HepG2 (cell line): ENCODE data around the gene SLC11A1. TPM values are rescaled to one million over a fixed set of nuclear protein-coding genes. Genes with fewer than 3 reads are reported as not detected.
A peak's percentile ranks its signal among the peaks of the same experiment; 100 is the strongest.

Source experiments
- ATF1 ChIP-seq: IDR thresholded peaks from 2 replicates; pipeline ENCODE4 v1.6.1; 2016; ENCODE audit warnings: mild to moderate bottlenecking, control low read depth
- BCLAF1 ChIP-seq: fragments of 450-650 bp; IDR thresholded peaks from 2 replicates; pipeline ENCODE4 v1.6.1; 2017; ENCODE audit warnings: mild to moderate bottlenecking
- CAMTA2 ChIP-seq: sonication (generic); formaldehyde crosslinking; IDR thresholded peaks from 2 replicates; pipeline ENCODE4 v1.4.0; 2020; ENCODE audit warnings: mild to moderate bottlenecking, missing genetic modification reagents, borderline replicate concordance
- CBX2 ChIP-seq, 2 experiments: fragments of 200-600 bp in 1 of 2; sonication (generic); formaldehyde crosslinking in 1 of 2; IDR thresholded peaks; 2 replicates each; pipeline versions ENCODE4 v1.7.0 to v1.8.1; 2018 to 2022; ENCODE audit warnings: low read depth in 2 of 2, low read length in 1 of 2, mild to moderate bottlenecking in 1 of 2, missing genetic modification reagents in 1 of 2
- DZIP1 ChIP-seq: sonication (generic); formaldehyde crosslinking; IDR thresholded peaks from 2 replicates; pipeline ENCODE4 v1.5.0; 2020; ENCODE audit warnings: mild to moderate bottlenecking, missing genetic modification reagents
- ESRRA ChIP-seq: sonication (generic); formaldehyde crosslinking; IDR thresholded peaks from 2 replicates; pipeline ENCODE4 v1.5.1; 2020; ENCODE audit warnings: mild to moderate bottlenecking, low read depth, missing genetic modification reagents
- GTF3A ChIP-seq: sonication (generic); formaldehyde crosslinking; conservative IDR thresholded peaks from 2 replicates; pipeline ENCODE4 v1.4.0; 2020; ENCODE audit warnings: mild to moderate bottlenecking, missing genetic modification reagents
- IRF2 ChIP-seq: IDR thresholded peaks from 2 replicates; pipeline ENCODE4 v1.6.1; 2018; ENCODE audit warnings: missing genetic modification reagents, missing compliant biosample characterization
- KDM3A ChIP-seq: IDR thresholded peaks from 2 replicates; pipeline ENCODE4 v1.6.1; 2018; ENCODE audit warnings: low read depth, missing compliant biosample characterization
- KDM4B ChIP-seq: sonication (generic); formaldehyde crosslinking; IDR thresholded peaks from 2 replicates; pipeline ENCODE4 v1.4.0; 2020; ENCODE audit warnings: missing genetic modification reagents
- MYNN ChIP-seq: sonication (generic); formaldehyde crosslinking; IDR thresholded peaks from 2 replicates; pipeline ENCODE4 v1.4.0; 2020; ENCODE audit warnings: mild to moderate bottlenecking, low read depth, missing genetic modification reagents
- SALL2 ChIP-seq: sonication (generic); formaldehyde crosslinking; IDR thresholded peaks from 2 replicates; pipeline ENCODE4 v1.8.1; 2023; ENCODE audit warnings: mild to moderate bottlenecking, missing genetic modification reagents, inconsistent platforms
- SIN3A ChIP-seq: IDR thresholded peaks from 2 replicates; pipeline ENCODE4 v1.6.1; 2011; ENCODE audit warnings: low read depth, mild to moderate bottlenecking, control low read depth, low read length, borderline replicate concordance
- TMF1 ChIP-seq: sonication (generic); formaldehyde crosslinking; IDR thresholded peaks from 2 replicates; pipeline ENCODE4 v1.8.1; 2022; ENCODE audit warnings: low read depth, missing genetic modification reagents
- TP53 ChIP-seq: sonication (generic); formaldehyde crosslinking; conservative IDR thresholded peaks from 2 replicates; pipeline ENCODE4 v1.4.0; 2020; ENCODE audit warnings: missing genetic modification reagents
- TRIM22 ChIP-seq: fragments of 450-650 bp; IDR thresholded peaks from 2 replicates; pipeline ENCODE4 v1.6.1; 2017
- ZBTB33 ChIP-seq: sonication (generic); formaldehyde crosslinking; IDR thresholded peaks from 2 replicates; pipeline ENCODE4 v1.4.0; 2020; ENCODE audit warnings: missing genetic modification reagents
- ZEB1 ChIP-seq: IDR thresholded peaks from 2 replicates; pipeline ENCODE4 v1.6.1; 2012; ENCODE audit warnings: mild to moderate bottlenecking, low read depth, inconsistent platforms; ENCODE audit not compliant: insufficient replicate concordance
- ZNF343 ChIP-seq: sonication (generic); formaldehyde crosslinking; IDR thresholded peaks from 2 replicates; pipeline ENCODE4 v1.4.0; 2020; ENCODE audit warnings: mild to moderate bottlenecking, missing genetic modification reagents
- ZNF451 ChIP-seq: sonication (generic); formaldehyde crosslinking; IDR thresholded peaks from 2 replicates; pipeline ENCODE4 v1.5.0; 2020; ENCODE audit warnings: mild to moderate bottlenecking, missing genetic modification reagents
- ZNF547 ChIP-seq: sonication (generic); formaldehyde crosslinking; IDR thresholded peaks from 2 replicates; pipeline ENCODE4 v1.5.1; 2020; ENCODE audit warnings: mild to moderate bottlenecking, missing genetic modification reagents
- ZNF563 ChIP-seq: sonication (generic); formaldehyde crosslinking; IDR thresholded peaks from 2 replicates; pipeline ENCODE4 v1.8.0; 2022; ENCODE audit warnings: mild to moderate bottlenecking, moderate library complexity, missing genetic modification reagents
- polyA plus RNA-seq, 8 experiments: library from polyadenylated mRNA; depleted of rRNA in 3 of 8; stranded (reverse) in 7 of 8; unstranded in 1 of 8; fragments of >200 nt; fragmentation: Illumina TruSeq in 4 of 8; extraction: Trizol in 4 of 8; gene quantifications; 2 replicates each; pipeline versions ENCODE4 v1.2.1 to v1.2.3, GENCODE V29; 2011 to 2016; ENCODE audit warnings: low read depth in 4 of 8, missing spikeins in 1 of 8, mixed read lengths in 1 of 8; ENCODE audit not compliant: insufficient read depth in 1 of 8
- total RNA-seq, 5 experiments: library from RNA; depleted of rRNA; stranded (reverse); fragments of >200 nt; fragmentation: Illumina TruSeq; extraction: Trizol; gene quantifications; 2 replicates each; pipeline ENCODE4 v1.2.3, GENCODE V29; 2016; ENCODE audit warnings: low read depth in 1 of 5

SLC11A1 gene
- total and polyA plus RNA-seq, 2 of the 13 experiments (the other 11 are each of a cell fraction or from before 2014, with no cell fraction given) = 0.33 to 2.3 TPM

GRCh38 chr2:218397820-218398436 lies 15.9 kb downstream of the SLC11A1 start (continued):
- peak; percentile 26; the same call in 1 of the 2 replicates for TF ChIP-seq ZBTB33 (CRISPR knock-in tag)
- no peak for TF ChIP-seq BCLAF1
- 0 out of 2 replicates have a peak, but pooled peaks have one; percentile 31 for TF ChIP-seq GTF3A (CRISPR knock-in tag)
- no peak; the same call in 1 of the 2 replicates for TF ChIP-seq DZIP1
- 0 out of 2 replicates have a peak, but pooled peaks have one; percentile 57 for TF ChIP-seq TMF1 (CRISPR knock-in tag)
- peak; percentile 64 for TF ChIP-seq ZNF547 (CRISPR knock-in tag)
- peak; percentile 59; the same call in 1 of the 2 replicates for TF ChIP-seq SIN3A
- peak; percentile 54; the same call in 1 of the 2 replicates for TF ChIP-seq KDM3A
- TF ChIP-seq KDM4B (CRISPR knock-in tag) = no peak
- TF ChIP-seq TRIM22 = no peak
- peak; percentile 70; the same call in 1 of the 2 replicates for TF ChIP-seq ZNF343 (CRISPR knock-in tag)
- peak; percentile 92 for TF ChIP-seq ZNF563 (CRISPR knock-in tag)
- no peak for TF ChIP-seq CBX2 (IDR thresholded peaks at IDR 0.05; ENCODE audit: low read depth, low read length)
- peak; percentile 71; the same call in 1 of the 2 replicates for TF ChIP-seq CBX2 (CRISPR knock-in tag; IDR thresholded peaks at IDR 0.05; ENCODE audit: low read depth)
- peak; percentile 90 for TF ChIP-seq TP53 (CRISPR knock-in tag)
- TF ChIP-seq MYNN = no peak
- no peak for TF ChIP-seq SALL2 (CRISPR knock-in tag)
- TF ChIP-seq ZEB1 = no peak
- TF ChIP-seq IRF2 (CRISPR knock-in tag) = peak; percentile 81
- TF ChIP-seq ESRRA = peak; percentile 92
- TF ChIP-seq ATF1 (CRISPR knock-in tag) = peak; percentile 58
- no peak; the same call in 1 of the 2 replicates for TF ChIP-seq CAMTA2 (CRISPR knock-in tag)
- TF ChIP-seq ZNF451 (CRISPR knock-in tag) = peak; percentile 89; the same call in 1 of the 2 replicates
